ENCODE measurements around the gene ZNF784.
A peak's percentile ranks its signal among the peaks of the same experiment; 100 is the strongest.
"Not testable (repeated sequence)": the region's sequence is repeated elsewhere in the genome, so short reads cannot be mapped to it uniquely, and the experiment has no call there.

The ZNF784 gene

DNA sequence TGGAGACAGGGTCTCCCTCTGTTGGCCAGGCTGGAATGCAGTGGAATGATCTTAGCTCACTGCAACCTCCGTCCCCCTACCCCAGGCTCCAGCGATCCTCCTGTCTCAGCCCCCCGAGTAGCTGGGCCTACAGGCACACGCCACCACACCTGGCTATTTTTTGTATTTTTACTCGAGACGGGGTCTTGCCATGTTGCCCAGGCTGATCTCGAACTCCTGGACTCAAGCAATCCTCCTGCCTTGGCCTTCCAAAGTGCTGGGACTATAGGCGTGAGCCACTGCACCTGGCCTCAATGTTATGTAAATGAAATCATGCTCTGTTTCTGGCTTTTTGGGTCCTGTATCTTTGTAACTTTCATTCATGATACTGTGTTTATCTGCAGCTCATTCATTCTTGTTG lies 35.6 kb downstream of the ZNF784 start:
- TF ChIP-seq CTCF (IDR thresholded peaks at IDR 0.05; ENCODE audit: low read depth, low read length): no peak
- DNase-seq (ENCODE audit: extremely low read depth, low read depth): no peak

DNA sequence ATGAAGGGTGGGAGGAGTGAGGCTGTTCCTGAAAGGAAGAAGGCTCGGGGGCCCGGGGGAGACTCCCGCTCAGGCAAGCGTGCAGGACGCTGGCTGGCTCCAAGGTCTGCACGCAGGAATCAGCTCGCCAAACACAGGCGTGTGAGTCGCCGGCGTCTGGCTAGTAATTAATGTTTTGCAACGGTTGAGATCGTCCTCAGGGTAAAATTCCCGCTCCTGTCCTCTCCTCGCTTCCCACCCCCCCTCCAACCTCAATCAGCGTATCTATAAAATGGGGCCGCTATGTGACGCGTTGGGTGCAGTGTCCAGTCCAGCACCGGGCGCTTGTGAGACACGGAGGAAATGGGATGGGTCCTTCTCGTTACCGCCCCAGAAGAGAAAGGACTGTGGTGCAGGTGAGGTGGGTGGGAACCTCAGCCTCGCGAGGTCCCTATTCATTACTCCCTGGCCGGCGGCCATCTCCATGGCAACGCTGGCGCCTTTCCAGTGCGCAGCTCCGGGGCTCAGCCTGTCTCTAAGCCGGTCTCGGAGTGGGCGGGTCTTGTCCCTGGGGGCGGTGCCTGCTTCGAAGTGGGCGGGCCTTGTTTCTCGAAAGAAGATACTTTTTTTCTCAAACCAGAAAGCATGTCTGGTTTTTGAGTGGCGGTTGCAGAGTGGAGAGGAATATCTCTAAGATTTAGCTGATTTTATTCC lies 37.2 kb downstream of the ZNF784 start:
- peak; percentile 60 for DNase-seq (ENCODE audit: extremely low read depth, low read depth)
- TF ChIP-seq CTCF (IDR thresholded peaks at IDR 0.05; ENCODE audit: low read depth, low read length): no peak

DNA sequence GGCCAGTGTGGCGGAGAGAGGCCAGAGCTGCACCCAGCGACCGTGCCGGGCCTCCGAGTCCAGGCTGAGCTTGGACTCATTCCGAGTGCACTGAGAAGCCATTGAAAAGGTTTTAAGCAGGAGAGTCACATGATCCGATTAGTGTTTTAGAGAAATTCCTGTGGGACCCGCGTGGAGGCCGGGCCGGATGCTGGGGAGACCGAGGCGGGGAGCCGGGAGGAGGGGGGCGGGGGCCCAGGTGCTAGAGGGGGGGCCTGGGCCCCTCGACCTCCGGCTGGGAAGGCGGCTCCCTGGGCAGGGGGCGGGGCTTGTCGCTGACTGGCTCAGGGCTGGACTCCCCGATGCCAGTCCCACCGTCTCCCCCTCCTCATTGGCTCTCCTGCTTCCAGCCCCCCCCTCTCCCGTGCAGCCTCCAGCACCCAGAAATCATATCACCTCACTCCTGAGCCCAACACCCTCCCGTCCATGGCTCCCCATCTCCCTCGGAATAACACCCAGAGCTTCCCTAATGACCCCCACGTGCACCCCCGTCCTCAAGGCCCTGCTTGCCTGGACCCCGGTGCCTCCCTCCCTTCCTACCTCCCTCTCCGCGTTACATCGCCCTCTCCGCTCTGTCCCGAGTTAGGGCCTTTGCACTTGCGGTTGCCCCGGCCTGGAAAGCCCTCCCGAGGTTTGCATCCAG lies 38.6 kb downstream of the ZNF784 start:
- DNase-seq (ENCODE audit: extremely low read depth, low read depth): no peak
- TF ChIP-seq CTCF (IDR thresholded peaks at IDR 0.05; ENCODE audit: low read depth, low read length): no peak

GRCh38 chr19:55584871-55585270 lies 39.5 kb downstream of the ZNF784 start:
- no peak for TF ChIP-seq CTCF (IDR thresholded peaks at IDR 0.05; ENCODE audit: low read depth, low read length)
- DNase-seq (ENCODE audit: extremely low read depth, low read depth): no peak

GRCh38 chr19:55583897-55584296 lies 40.5 kb downstream of the ZNF784 start:
- not testable (repeated sequence) for DNase-seq (ENCODE audit: extremely low read depth, low read depth)

- not testable (repeated sequence) for DNase-seq (ENCODE audit: extremely low read depth, low read depth)
These were observed 42.1 kb downstream of the ZNF784 start for GRCh38 chr19:55582284-55582683.

DNA sequence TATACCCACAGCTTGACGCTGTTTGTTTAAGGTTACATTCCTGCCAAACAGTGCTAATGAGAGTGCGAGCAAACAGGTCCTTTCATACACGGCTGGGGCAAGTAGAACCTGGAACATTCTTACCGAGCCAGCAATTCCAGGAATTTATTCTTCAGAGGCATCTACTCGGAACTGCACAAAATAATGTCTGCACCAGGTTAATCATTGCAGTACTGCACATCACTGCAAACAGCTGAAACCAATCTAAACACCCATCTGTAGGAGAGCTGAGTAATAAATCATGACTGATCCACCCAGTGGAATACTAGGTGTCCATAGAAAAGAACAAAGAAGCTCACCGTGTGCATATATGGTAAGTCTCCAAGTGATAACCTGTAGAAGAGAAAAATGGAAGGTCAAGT lies 42.5 kb downstream of the ZNF784 start:
- TF ChIP-seq CTCF (IDR thresholded peaks at IDR 0.05; ENCODE audit: low read depth, low read length): no peak
- DNase-seq (ENCODE audit: extremely low read depth, low read depth): no peak

- TF ChIP-seq CTCF (IDR thresholded peaks at IDR 0.05; ENCODE audit: low read depth, low read length): no peak
- DNase-seq (ENCODE audit: extremely low read depth, low read depth): no peak
These were observed 43.1 kb downstream of the ZNF784 start for GRCh38 chr19:55581145-55581822.
